GM20431 (cell line): ENCODE data around the gene ATP8A2.

Experiments
- in situ Hi-C: fragments of 300-500 bp; cut with MseI, MboI; formaldehyde crosslinking; loops from one replicate; pipeline ENCODE4 v1.15.0; 2020; ENCODE audit warnings: low sequenced_read_pairs; ENCODE audit not compliant: unreplicated experiment

The ATP8A2 gene

DNA sequence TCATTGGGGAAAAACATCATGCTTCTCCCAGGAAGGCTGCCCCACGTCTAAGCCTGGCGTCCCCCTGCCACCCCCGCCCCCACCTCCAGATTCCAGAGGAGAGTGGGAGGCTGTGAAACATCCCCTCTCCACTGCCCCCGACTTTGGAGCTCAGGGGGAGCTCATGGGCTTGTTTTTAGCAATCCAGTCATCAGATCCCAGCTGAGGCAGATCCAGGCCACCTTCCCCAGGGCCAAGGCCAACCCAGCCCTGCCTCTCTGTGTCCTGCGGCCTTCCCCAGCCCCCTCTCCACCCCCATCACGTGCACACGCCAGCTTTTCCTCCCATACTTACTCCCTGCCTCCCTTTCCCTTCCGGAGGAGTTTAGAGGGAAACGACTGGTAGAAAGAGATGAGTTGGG is 641.2 kb downstream of the ATP8A2 start:
- in situ Hi-C loops = loop anchor here (25.0 kb wide), 1 partner anchor 101 kb away; no protein-coding TSS in a partner anchor

DNA sequence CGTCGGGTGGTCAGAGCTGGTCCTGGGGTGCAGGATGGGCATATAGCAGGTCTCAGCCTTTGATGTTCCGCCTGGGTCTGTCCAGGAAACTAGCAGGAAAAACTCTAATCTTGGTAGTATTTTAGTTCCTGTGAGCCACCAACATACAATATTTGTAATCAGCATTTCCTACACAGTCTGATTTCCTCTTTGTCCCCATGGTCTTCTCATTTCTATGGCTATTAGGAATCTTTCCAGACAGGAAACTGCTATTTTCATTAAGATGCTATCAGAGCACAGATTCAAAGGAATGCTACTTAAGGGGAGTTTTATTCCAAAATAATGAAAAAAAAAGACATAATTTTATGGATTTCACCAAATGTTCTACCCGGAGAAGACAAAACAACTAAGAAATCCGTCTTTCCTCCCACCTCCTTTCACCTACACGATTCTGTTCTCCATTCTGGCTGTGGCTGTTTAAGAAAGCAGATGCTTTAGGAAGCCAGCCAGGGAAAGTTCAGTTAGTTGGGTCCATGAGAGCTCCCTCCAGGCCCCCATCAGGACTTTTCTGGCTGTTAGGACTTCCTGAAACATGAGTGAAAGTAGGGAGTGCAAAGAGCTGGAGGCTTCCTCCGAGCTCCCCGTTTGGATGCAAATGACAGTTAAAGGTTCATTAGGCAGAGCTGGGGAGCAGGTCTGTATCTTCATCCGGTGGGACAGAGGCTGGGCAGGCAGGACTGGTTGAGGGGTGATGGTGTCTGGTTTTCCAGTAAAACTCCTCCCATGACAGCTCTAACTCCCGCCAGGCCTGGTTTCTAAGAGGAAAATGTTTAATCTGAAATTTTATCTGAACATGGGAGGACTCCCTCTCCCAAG is 643.7 kb downstream of the ATP8A2 start:
- in situ Hi-C loops = loop anchor here (25.0 kb wide), 1 partner anchor 103 kb away; no protein-coding TSS in a partner anchor

DNA sequence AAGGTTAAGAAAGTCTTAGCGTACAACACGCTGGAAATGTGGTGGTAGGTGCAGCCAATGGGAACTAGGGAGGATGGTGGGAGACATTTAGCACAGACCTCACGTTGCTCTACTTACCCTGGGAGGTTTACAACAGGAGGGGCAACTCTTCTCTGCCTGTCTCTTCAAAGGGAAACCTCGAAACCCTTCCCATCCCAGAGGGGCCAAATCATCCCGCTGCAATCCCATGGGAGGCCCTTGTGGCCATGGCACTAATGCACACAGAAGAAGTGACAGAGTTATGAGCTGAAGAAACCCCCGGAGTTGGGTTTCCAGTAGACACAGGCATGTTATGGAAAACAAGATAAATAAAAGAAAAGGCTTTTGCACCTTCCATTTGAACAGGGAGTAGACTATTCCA is 644.4 kb downstream of the ATP8A2 start:
- in situ Hi-C loops = loop anchor here (25.0 kb wide), 1 partner anchor 104 kb away; no protein-coding TSS in a partner anchor

DNA sequence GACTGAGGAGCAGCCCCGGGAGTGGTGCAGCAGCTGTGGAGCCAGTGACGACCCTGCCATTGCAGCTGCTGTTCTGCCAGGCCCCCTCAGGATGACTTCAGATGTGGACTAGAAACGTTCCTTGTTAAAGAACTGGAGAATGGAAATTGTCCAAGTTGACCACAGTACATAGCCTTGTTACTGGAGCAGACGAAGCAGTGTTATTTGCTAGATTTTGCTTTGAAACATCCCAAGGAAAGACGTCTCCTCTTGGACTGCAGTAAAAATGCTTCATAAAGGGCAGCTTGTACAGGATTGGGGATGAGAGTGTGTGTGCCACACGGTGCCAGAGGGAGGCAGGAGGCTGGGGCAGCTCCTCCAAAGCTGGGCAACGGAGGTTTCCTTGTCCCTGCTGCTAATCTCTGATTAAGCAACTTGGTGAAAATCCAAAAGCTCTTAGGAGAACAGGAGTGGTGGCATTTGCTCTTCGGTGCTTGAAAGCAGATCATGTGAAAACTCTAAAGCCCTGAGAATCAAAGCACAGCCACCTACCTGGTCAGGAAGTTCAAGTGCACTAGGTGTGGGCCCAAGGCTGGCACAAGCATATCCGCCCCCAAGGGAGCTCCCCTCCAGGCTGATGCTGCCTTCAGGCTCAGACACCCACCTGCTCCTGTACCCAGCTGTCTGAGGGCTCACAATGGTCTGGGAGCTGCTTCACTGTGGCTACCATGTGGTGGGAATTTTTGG is 645.6 kb downstream of the ATP8A2 start:
- in situ Hi-C loops = loop anchor here (25.0 kb wide), 1 partner anchor 105 kb away; no protein-coding TSS in a partner anchor

DNA sequence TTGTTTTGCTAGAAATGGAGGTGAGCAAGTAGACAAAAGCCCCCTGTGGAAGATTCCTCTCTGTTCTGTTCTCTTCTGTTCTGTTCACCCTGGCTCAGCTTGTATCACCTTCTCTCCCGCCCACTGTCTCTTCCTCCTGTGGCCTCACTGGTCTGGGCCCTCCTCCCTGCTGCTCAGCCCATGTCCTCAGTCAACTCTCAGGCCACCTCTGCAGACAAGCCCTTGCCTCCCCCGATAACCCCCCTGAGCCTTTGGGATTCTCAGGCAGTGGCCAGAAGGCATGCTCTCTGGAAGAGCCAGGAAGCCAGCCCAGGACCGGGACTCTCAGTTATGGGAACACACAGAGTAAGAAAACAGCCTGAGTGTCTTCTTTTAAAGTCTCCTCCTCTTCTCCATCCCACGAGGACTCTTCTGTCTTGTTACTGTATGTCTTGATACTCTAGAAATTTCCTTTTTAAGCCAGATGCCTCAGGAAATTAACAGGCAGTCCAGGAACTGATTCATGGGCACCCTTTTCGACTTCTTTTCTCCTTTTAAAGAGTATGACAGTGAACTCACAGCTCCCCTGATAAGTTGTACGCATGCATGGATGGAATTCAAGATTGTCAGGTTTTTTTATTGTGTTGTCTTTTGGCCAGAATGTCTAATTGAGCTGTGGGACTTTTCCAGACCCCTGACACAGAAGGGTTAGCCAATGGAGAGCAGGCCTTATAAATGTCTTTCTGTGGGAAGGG is 646.3 kb downstream of the ATP8A2 start:
- in situ Hi-C loops = loop anchor here (25.0 kb wide), 1 partner anchor 106 kb away; no protein-coding TSS in a partner anchor

DNA sequence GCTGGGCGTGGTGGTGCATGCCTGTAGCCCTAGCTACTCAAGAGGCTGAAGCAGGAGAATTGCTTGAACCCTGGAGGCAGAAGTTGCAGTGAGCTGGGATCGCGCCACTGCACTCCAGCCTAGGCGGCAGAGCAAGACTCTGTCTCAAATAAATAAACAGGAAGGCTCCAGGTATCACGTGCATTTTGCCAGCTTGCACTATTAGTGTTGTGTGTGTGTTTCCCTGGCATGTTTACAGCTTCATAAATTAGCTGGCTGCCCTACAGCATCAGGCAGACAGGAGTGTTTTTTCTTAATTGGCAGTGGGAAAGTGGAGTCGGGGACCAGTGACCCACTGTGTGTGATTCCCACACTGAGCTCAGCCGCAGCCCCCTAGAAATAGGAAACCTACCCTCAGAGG is 647.5 kb downstream of the ATP8A2 start:
- in situ Hi-C loops = loop anchor here (25.0 kb wide), 1 partner anchor 107 kb away; no protein-coding TSS in a partner anchor

DNA sequence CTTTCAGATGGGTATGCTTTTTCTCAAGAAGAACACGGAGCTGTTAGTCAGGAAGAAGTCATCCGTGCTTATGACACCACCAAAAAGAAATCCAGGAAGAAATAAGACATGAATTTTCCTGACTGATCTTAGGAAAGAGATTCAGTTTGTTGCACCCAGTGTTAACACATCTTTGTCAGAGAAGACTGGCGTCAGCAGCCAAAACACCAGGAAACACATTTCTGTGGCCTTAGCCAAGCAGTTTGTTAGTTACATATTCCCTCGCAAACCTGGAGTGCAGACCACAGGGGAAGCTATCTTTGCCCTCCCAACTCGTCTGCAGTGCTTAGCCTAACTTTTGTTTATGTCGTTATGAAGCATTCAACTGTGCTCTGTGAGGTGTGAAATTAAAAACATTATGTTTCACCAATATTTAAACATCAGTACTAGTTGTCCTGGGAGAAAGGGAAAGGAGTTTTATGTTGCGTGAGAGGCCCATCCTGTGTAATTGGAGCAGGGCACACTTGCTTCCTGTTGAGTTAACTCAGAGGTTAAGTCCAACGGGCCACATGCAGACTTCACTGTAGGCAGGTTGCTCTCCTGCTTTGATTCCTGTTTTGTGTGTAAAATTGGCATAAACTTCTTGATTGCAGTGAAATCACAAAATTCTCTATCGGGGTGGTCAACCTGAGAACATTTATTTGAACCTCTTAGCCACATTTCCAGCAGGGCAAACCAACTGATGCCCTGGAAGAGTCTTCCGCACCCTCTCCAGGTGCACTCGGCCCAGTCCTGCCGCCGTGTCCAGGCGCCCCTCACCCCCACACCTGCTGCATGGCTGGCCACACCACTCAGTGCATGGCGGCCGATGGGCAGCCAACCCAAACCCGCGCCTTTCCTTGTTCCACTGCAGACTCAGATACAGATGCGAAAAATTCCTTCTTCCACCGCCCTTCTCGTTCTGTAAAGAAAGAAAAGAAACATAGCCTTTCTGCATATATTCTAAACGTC is 648.4 kb downstream of the ATP8A2 start:
- in situ Hi-C loops = loop anchor here (25.0 kb wide), 1 partner anchor 108 kb away; no protein-coding TSS in a partner anchor

DNA sequence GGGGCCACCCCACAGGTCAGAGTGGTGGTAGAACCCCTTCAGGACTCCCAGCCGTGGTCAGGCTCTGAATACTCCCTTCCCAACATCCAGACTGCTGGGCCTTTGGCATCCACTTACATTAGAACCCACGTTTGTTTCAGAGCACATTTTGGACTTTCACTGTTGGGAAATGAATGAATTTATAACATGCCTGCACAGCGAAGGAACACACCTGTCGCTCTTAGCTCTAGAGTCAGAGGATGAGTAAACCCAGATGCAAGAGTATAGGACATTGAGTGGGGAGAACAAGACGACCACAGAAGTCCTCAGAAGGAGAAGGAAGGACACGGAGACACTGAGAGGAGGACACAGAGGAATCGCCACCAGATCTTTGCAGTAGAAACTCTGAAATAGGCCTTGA is 649.1 kb downstream of the ATP8A2 start:
- in situ Hi-C loops = loop anchor here (25.0 kb wide), 1 partner anchor 109 kb away; no protein-coding TSS in a partner anchor

DNA sequence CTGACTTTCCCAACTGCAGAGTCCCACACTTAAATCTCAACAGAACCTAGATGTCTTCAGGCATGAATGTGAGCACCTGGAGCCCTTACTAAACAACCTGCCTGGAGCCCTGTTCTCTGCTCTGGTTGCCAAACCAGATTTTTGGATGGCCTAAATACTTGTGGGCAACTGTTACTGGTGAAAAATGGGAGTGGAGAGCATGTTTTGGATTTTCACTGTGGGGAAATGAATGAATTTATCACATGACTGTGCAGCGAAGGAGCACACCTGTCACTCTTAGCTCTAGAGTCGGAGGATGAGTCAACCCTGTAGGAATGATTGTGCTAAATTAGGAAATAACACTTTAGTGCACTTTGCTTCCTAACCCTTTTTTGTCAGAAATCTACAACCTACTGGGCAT is 649.7 kb downstream of the ATP8A2 start:
- in situ Hi-C loops = loop anchor here (25.0 kb wide), 1 partner anchor 109 kb away; no protein-coding TSS in a partner anchor

DNA sequence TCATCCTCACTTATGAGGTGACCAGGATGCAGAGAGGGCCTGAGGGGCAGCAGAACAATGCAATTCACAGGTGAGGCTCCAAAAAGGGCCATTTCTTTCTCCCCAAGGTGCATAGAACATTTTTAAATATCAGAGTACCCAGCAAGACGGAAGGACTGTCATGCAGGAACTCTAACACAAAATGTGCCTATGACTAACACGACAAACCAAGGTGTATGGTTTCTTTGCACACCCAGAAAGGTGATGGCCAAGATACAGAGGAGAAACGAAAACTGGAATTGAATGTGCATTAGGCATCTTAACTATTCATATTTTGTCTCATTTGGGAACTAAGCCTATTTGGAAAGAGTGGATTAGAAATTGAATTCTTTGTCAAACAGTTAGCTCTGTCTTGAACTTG is 650.2 kb downstream of the ATP8A2 start:
- in situ Hi-C loops = loop anchor here (25.0 kb wide), 1 partner anchor 110 kb away; no protein-coding TSS in a partner anchor

DNA sequence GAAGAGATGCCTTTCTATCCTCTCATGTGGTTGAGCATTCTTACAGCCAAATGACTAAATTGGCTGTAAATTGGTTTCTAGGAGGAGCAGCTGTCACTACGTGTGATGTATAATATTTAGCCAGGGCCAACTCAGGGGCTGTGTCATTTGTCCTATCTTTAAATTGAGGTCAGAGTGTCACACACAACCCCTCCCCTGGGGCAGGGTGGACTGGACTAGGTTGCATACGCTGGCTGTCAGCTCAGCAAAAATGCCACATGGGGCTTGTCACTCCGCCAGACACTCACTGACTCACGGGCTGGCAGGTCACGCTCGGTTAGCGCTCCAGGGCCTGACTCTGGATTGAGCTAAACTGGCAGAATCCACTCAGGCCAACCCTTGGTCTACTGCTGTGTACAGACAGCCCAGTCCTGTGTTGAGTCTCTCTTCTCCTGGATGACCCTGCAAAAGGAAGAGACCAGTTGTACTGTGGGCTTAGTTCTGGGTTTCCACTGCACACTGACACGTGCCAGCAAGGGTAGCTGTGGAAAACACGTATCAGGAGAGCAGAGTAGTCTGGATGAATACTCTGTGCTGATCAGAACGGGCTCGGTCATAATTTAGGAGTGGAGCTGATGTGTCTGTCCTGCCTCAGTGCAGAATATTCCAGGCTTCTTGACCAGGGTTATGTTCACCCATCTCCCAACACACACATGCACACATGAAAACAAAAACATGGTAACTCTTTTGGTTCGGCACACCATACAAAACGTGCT is 650.9 kb downstream of the ATP8A2 start:
- in situ Hi-C loops = loop anchor here (25.0 kb wide), 1 partner anchor 110 kb away; no protein-coding TSS in a partner anchor

DNA sequence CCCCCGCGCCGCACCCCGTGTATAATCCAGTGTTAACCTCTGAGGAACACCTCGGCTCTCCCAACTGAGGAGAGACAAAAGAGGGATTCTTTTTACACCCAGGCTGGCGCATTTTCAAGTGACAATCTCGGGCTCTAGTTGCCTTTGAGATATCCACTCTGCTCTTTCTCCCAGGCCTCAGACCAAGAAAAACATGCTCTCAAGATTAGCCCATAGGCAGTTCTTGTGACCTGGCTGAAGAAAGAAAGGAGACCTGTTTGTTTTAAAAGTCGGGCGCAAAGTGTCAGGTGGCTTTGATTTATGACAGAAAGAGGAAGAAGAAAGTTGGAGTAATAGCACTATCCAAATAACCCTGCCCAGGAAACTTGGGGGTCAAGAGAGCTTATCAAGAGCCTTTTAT is 652.8 kb downstream of the ATP8A2 start:
- in situ Hi-C loops = loop anchor here (25.0 kb wide), 1 partner anchor 112 kb away; no protein-coding TSS in a partner anchor

DNA sequence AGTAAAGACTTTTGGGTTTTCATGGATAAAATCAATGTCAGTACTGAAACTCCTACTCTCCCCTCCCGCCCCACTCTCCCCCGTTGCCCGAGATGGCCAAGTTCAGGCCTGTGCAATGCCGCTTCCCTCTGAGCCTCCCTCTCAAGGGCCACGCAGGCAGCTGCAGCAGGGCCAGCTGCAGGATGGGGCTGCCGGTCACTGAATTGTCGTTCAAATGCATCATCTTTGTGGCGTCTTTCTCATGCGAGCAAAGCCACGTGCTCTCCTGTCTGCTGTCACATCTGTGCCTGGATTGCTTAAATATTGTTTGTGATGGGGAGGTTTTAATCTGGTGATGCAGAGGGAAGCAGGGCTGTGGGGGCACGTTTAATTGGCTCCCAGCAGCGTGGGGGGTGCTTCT is 653.4 kb downstream of the ATP8A2 start:
- in situ Hi-C loops = no loop called here

DNA sequence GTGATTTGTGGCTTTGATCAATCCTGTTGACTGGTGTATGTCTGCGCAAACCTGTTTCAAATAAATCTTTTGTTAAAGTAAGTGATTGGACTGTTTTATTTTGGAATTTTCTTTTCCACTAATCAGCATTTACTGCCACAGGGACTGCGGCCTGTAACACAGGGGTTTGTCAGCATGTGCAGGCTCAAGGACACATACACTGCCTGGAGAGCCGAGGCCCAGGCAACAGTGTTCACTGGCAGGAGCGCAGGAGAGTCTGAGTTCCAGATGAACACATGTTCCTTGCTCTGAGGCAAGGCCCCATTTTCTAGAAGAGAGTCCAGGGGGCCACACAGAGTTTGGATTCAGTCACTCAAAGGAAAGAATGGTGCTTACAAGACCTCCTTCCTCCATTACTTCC is 654.0 kb downstream of the ATP8A2 start:
- in situ Hi-C loops = no loop called here

DNA sequence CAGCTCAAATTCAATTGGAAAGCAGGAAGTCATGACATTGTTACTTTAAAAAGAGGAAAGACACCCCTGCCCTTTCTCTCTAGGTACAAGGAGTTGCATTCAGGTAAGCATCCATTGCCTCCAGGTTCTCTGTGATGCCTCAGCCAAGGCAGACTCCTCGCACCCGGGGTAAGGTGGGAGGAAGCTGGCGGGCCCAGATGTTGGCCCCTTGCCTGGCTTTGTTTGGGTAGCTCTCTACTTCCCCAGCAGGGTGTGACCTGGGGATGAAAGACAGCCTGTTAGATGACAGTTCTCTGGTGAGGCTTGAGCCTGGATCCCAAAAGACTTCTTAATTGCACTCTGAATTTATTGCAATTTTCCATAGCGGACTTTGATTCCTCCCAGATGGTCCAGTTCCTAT is 654.4 kb downstream of the ATP8A2 start:
- in situ Hi-C loops = no loop called here

DNA sequence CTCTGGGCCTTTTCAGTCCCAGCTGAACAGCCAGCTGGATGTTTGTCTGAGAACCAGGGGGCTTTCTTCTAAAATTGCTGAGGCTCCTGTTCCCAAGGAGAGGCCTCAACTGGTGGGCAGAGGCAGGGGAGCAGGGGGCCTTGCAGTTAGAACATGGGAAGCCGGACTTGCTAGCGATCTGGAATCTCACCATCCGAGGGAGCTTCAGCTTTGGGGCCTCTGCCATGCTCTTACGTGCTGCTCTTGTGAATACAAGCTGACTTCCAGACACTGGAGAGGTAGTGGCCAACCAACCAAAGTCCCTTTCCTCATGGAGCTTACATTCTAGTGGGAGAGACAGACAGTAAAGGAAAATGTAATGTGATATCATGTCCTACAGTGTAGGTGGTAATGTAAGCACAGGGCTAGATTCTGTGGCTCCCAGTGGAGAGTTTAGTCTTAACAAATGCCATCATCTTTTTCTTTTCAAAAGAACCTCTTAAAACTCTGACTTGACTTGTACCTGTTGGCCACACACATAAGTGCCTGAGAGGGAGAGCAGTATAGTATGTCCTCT is 657.9 kb downstream of the ATP8A2 start:
- in situ Hi-C loops = no loop called here

DNA sequence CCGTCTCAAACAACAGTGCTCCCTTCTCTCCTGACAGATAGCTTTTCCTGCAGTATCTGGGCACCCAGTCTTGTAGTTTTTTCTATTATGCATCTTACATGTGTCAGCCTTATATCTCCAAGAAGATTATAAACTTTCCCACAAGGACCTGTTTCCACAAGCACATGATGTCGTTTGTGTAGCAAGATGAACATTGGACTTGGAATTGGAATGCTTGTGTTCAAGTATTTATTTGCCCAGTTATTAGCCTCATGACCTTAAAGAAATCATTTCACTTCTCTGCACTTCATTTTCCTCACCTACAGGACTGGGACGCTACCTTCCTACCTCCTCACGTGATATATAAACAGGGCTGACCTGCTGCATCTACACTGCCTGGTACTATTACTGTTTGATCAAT is 658.6 kb downstream of the ATP8A2 start:
- in situ Hi-C loops = no loop called here

DNA sequence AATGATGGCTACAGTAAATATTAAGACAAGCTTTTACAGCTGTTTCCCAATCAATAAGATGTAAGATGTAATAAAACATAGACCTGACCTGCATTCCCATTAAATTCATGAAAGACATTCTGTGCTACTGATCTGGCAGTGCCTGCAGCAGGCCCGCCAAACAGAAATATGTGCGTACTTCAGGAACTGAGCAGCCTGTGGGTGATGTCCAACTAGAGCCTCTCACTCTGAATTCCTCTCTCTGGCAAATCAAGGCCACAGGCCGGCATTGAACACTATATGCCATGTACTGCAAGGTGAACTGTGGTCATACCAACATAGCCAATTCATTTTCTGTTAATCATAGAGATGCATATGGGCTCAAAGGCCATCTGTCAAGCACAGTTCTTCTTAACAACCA is 662.2 kb downstream of the ATP8A2 start:
- in situ Hi-C loops = no loop called here
